Mucosa of gallbladder (tissue), 1 donor: Measurements from ENCODE around the gene SHC2. TPM values are rescaled to one million over a fixed set of nuclear protein-coding genes. Genes with fewer than 3 reads are reported as not detected.
"Not testable (repeated sequence)": the region's sequence is repeated elsewhere in the genome, so short reads cannot be mapped to it uniquely, and the experiment has no call there.

Source experiments
- DNase-seq: peaks from one replicate; pipeline ENCODE4 v3.0.0-alpha.2; 2020; ENCODE audit warnings: low spot score
- total RNA-seq: library from RNA; stranded (reverse); gene quantifications from one replicate; pipeline ENCODE4 v1.2.1, GENCODE V29; 2021
- donor health status: DM: no; HTN: no; CAD: no.

The SHC2 gene
- total RNA-seq, 1 donor from 2014 or later: 139 TPM

- DNase-seq: no peak
Observed at GRCh38 chr19:491146-491741, 30.4 kb upstream of the SHC2 start.

GRCh38 chr19:489418-490196 lies 28.8 kb upstream of the SHC2 start:
- DNase-seq: no peak

GRCh38 chr19:488505-489417 lies 27.9 kb upstream of the SHC2 start:
- DNase-seq: peak; percentile 95

GRCh38 chr19:485583-486236 lies 24.9 kb upstream of the SHC2 start:
- DNase-seq: peak; percentile 70

GRCh38 chr19:485077-485476 lies 24.2 kb upstream of the SHC2 start:
- DNase-seq: no peak

- no peak for DNase-seq
Observed at GRCh38 chr19:484494-484893, 23.7 kb upstream of the SHC2 start.

- DNase-seq: no peak
Observed at GRCh38 chr19:483332-484072, 22.7 kb upstream of the SHC2 start.

GRCh38 chr19:482186-483041 lies 21.6 kb upstream of the SHC2 start:
- no peak for DNase-seq

GRCh38 chr19:481100-481499 lies 20.3 kb upstream of the SHC2 start:
- DNase-seq: not testable (repeated sequence)

GRCh38 chr19:480016-480855 lies 19.4 kb upstream of the SHC2 start:
- peak; percentile 84 for DNase-seq

GRCh38 chr19:478976-479375 lies 18.1 kb upstream of the SHC2 start:
- no peak for DNase-seq

GRCh38 chr19:478236-478903 lies 17.5 kb upstream of the SHC2 start:
- DNase-seq: no peak

- DNase-seq: no peak
Observed at GRCh38 chr19:475360-475759, 14.5 kb upstream of the SHC2 start.

- DNase-seq: no peak
Observed at GRCh38 chr19:474126-475078, 13.6 kb upstream of the SHC2 start.

GRCh38 chr19:472005-472858 lies 11.4 kb upstream of the SHC2 start:
- no peak for DNase-seq

GRCh38 chr19:470701-471100 lies 9.9 kb upstream of the SHC2 start:
- DNase-seq: no peak

- no peak for DNase-seq
Observed at GRCh38 chr19:469833-470232, 9.0 kb upstream of the SHC2 start.
